NCI-H1694 (cell line): Measurements from ENCODE around the gene TTN.
A peak's percentile ranks its signal among the peaks of the same experiment; 100 is the strongest.
"Not testable (repeated sequence)": the region's sequence is repeated elsewhere in the genome, so short reads cannot be mapped to it uniquely, and the experiment has no call there.

Experiments used
- DNase-seq: peaks from one replicate; lab custom pipeline; 2025; lab: John Stamatoyannopoulos, UW

Gene TTN

GRCh38 chr2:178733975-178734374 is 73.2 kb downstream of the TTN start:
- no peak for DNase-seq

GRCh38 chr2:178732913-178733312 is 74.3 kb downstream of the TTN start:
- DNase-seq: no peak

GRCh38 chr2:178731300-178731699 is 75.9 kb downstream of the TTN start:
- DNase-seq: no peak

GRCh38 chr2:178730049-178730448 is 77.2 kb downstream of the TTN start:
- DNase-seq: no peak

GRCh38 chr2:178723786-178724346 is 83.4 kb downstream of the TTN start:
- no peak for DNase-seq

GRCh38 chr2:178722296-178722695 is 84.9 kb downstream of the TTN start:
- DNase-seq: no peak

- DNase-seq: no peak
Observed at GRCh38 chr2:178718988-178719387, 88.2 kb downstream of the TTN start.

GRCh38 chr2:178718283-178718682 is 88.9 kb downstream of the TTN start:
- no peak for DNase-seq

GRCh38 chr2:178716394-178716793 is 90.8 kb downstream of the TTN start:
- DNase-seq: no peak

- no peak for DNase-seq
Observed at GRCh38 chr2:178715366-178715765, 91.9 kb downstream of the TTN start.

GRCh38 chr2:178707476-178707875 is 99.7 kb downstream of the TTN start:
- no peak for DNase-seq

GRCh38 chr2:178704876-178705275 is 102.3 kb downstream of the TTN start:
- no peak for DNase-seq

GRCh38 chr2:178702361-178702760 is 104.9 kb downstream of the TTN start:
- DNase-seq: no peak

- DNase-seq: peak; percentile 35
Observed at GRCh38 chr2:178700922-178701342, 106.3 kb downstream of the TTN start.

- no peak for DNase-seq
Observed at GRCh38 chr2:178700136-178700535, 107.1 kb downstream of the TTN start.

GRCh38 chr2:178692845-178693244 is 114.4 kb downstream of the TTN start:
- no peak for DNase-seq

- DNase-seq: no peak
Observed at GRCh38 chr2:178689808-178690207, 117.4 kb downstream of the TTN start.

- no peak for DNase-seq
Observed at GRCh38 chr2:178683877-178684276, 123.3 kb downstream of the TTN start.

GRCh38 chr2:178681081-178681480 is 126.1 kb downstream of the TTN start:
- no peak for DNase-seq

GRCh38 chr2:178679891-178680290 is 127.3 kb downstream of the TTN start:
- DNase-seq: no peak

- DNase-seq: no peak
Observed at GRCh38 chr2:178677599-178677998, 129.6 kb downstream of the TTN start.

- DNase-seq: no peak
Observed at GRCh38 chr2:178676046-178676445, 131.2 kb downstream of the TTN start.

GRCh38 chr2:178674122-178674521 is 133.1 kb downstream of the TTN start:
- no peak for DNase-seq

GRCh38 chr2:178666458-178666857 is 140.8 kb downstream of the TTN start:
- DNase-seq: no peak

GRCh38 chr2:178658480-178658879 is 148.7 kb downstream of the TTN start:
- DNase-seq: not testable (repeated sequence)
